H1 (cell line): ENCODE data around the gene CLIC3. TPM values are rescaled to one million over a fixed set of nuclear protein-coding genes. Genes with fewer than 3 reads are reported as not detected.

Experiments used
- CTCF ChIA-PET: fragments of 300-600 bp; sonication (Branson Sonifier 250); formaldehyde crosslinking; loops from one replicate; lab custom pipeline; 2021; ENCODE audit not compliant: partially characterized antibody; lab: Charles Lee
- POLR2A ChIA-PET: fragments of 300-600 bp; sonication (Branson Sonifier 250); formaldehyde crosslinking; loops from one replicate; lab custom pipeline; 2021; ENCODE audit warnings: inconsistent platforms; ENCODE audit not compliant: partially characterized antibody; lab: Charles Lee
- DNase-seq, 2 experiments: peaks; one replicate each; pipeline versions ENCODE4 v3.0.0 to v3.0.0-alpha.2; 2010 to 2022; ENCODE audit warnings: low spot score in 2 of 2, low read depth in 1 of 2, mixed read lengths in 1 of 2
- FAIRE-seq: peaks from 2 replicates; lab custom pipeline; 2011; peaks lifted over from hg19 to GRCh38; lab: Jason Lieb, UNC
- H2AFZ ChIP-seq: 2 replicates; pipeline ENCODE4 v1.8.1; 2012; ENCODE audit warnings: low read length, inconsistent platforms
- H2AK5ac ChIP-seq: 2 replicates; pipeline ENCODE4 v1.6.1; 2013; ENCODE audit warnings: low read depth, low read length
- H2BK120ac ChIP-seq: replicated peaks from 2 replicates; pipeline ENCODE3; 2013; ENCODE audit warnings: low read depth, low read length, inconsistent platforms
- H2BK12ac ChIP-seq: 2 replicates; pipeline ENCODE4 v1.6.1; 2013; ENCODE audit warnings: low read depth, low read length
- H2BK15ac ChIP-seq: 2 replicates; pipeline ENCODE4 v1.6.1; 2013; ENCODE audit warnings: low read length
- H2BK20ac ChIP-seq: 2 replicates; pipeline ENCODE4 v1.6.1; 2013; ENCODE audit warnings: low read length
- H2BK5ac ChIP-seq: 2 replicates; pipeline ENCODE4 v1.6.1; 2013; ENCODE audit warnings: low read depth, low read length
- H3K14ac ChIP-seq: 2 replicates; pipeline ENCODE4 v1.6.1; 2013; ENCODE audit warnings: inconsistent platforms; ENCODE audit not compliant: insufficient read length
- H3K18ac ChIP-seq: 2 replicates; pipeline ENCODE4 v1.6.1; 2013; ENCODE audit warnings: low read length; ENCODE audit errors: extremely low read depth
- H3K23ac ChIP-seq: 2 replicates; pipeline ENCODE4 v1.6.1; 2013; ENCODE audit warnings: inconsistent platforms; ENCODE audit not compliant: insufficient read length
- H3K23me2 ChIP-seq: 2 replicates; pipeline ENCODE4 v1.6.1; 2013; ENCODE audit warnings: low read depth, low read length
- H3K27ac ChIP-seq: 2 replicates; pipeline ENCODE4 v1.6.1; 2011; ENCODE audit warnings: low read depth, low read length, inconsistent platforms
- H3K27me3 ChIP-seq, 4 experiments: replicated peaks in 1 of 4; 1 replicate in 1 of 4; 2 replicates in 3 of 4; pipeline versions ENCODE4 v1.6.1 to v1.8.1; 2011 to 2013; ENCODE audit warnings: low read length in 3 of 4, mild to moderate bottlenecking in 3 of 4, inconsistent platforms in 2 of 4, mixed read lengths in 2 of 4, moderate library complexity in 1 of 4; ENCODE audit not compliant: control insufficient read depth in 3 of 4, insufficient read depth in 3 of 4; ENCODE audit errors: extremely low read depth in 1 of 4
- H3K36me3 ChIP-seq, 4 experiments: 2 replicates each; pipeline versions ENCODE4 v1.6.1 to v1.8.1; 2011 to 2013; ENCODE audit warnings: mild to moderate bottlenecking in 4 of 4, low read length in 3 of 4, moderate library complexity in 2 of 4, control low read depth in 1 of 4, inconsistent platforms in 1 of 4; ENCODE audit not compliant: insufficient read depth in 4 of 4, control insufficient read depth in 2 of 4
- H3K4ac ChIP-seq: replicated peaks from 2 replicates; pipeline ENCODE3; 2013; ENCODE audit warnings: low read length, low read depth, mixed read lengths, inconsistent platforms; ENCODE audit not compliant: insufficient read length
- H3K4me1 ChIP-seq, 4 experiments: replicated peaks in 1 of 4; 1 replicate in 1 of 4; 2 replicates in 3 of 4; pipeline versions ENCODE4 v1.6.1 to v1.8.1; 2011 to 2013; ENCODE audit warnings: low read length in 3 of 4, inconsistent platforms in 2 of 4, mixed read lengths in 1 of 4; ENCODE audit not compliant: insufficient read depth in 4 of 4, control insufficient read depth in 3 of 4
- H3K4me2 ChIP-seq, 2 experiments: 2 replicates each; pipeline versions ENCODE4 v1.6.1 to v1.8.1; 2011 to 2013; ENCODE audit warnings: low read depth in 2 of 2, low read length in 2 of 2, control low read depth in 1 of 2, inconsistent platforms in 1 of 2, mild to moderate bottlenecking in 1 of 2; ENCODE audit not compliant: insufficient read depth in 1 of 2
- H3K4me3 ChIP-seq, 4 experiments: fragments of 200-600, 300-600 bp in 1 of 4; sonication (generic), shearing (Covaris generic), sonication (Bioruptor Twin) in 1 of 4; 2 replicates each; pipeline versions ENCODE4 v1.5.1 to v1.8.1; 2011 to 2016; ENCODE audit warnings: low read length in 4 of 4, low read depth in 3 of 4, control low read depth in 2 of 4, inconsistent platforms in 2 of 4, mild to moderate bottlenecking in 2 of 4, mixed read lengths in 1 of 4, moderate library complexity in 1 of 4; ENCODE audit not compliant: insufficient read depth in 2 of 4; ENCODE audit errors: extremely low read depth in 1 of 4
- H3K56ac ChIP-seq: replicated peaks from 2 replicates; pipeline ENCODE3; 2013; ENCODE audit warnings: low read depth, mild to moderate bottlenecking, mixed read lengths, low read length, inconsistent platforms; ENCODE audit not compliant: insufficient read length
- H3K79me1 ChIP-seq: 2 replicates; pipeline ENCODE4 v1.6.1; 2013; ENCODE audit warnings: low read depth, low read length, control low read depth
- H3K79me2 ChIP-seq, 2 experiments: 2 replicates each; pipeline versions ENCODE4 v1.6.1 to v1.8.1; 2012 to 2013; ENCODE audit warnings: low read length in 2 of 2, mild to moderate bottlenecking in 2 of 2, inconsistent platforms in 1 of 2; ENCODE audit not compliant: insufficient read depth in 2 of 2, control insufficient read depth in 1 of 2
- H3K9ac ChIP-seq, 4 experiments: replicated peaks in 1 of 4; 1 replicate in 1 of 4; 2 replicates in 3 of 4; pipeline versions ENCODE4 v1.6.1 to v1.8.1; 2011 to 2013; ENCODE audit warnings: low read depth in 3 of 4, low read length in 3 of 4, control low read depth in 2 of 4, mild to moderate bottlenecking in 2 of 4, moderate library complexity in 2 of 4, inconsistent platforms in 1 of 4; ENCODE audit errors: extremely low read depth in 1 of 4
- H3K9me3 ChIP-seq, 2 experiments: 2 replicates each; pipeline versions ENCODE4 v1.6.1 to v1.8.1; 2012 to 2013; ENCODE audit warnings: mild to moderate bottlenecking in 2 of 2, moderate library complexity in 2 of 2, control low read depth in 1 of 2, inconsistent platforms in 1 of 2, low read depth in 1 of 2, low read length in 1 of 2, mixed read lengths in 1 of 2; ENCODE audit not compliant: insufficient read depth in 2 of 2
- H4K20me1 ChIP-seq, 2 experiments: replicated peaks in 1 of 2; 2 replicates each; pipeline versions ENCODE3 to v1.8.1; 2011 to 2013; ENCODE audit warnings: inconsistent platforms in 2 of 2, low read length in 2 of 2, mild to moderate bottlenecking in 1 of 2; ENCODE audit not compliant: insufficient read depth in 2 of 2, control insufficient read depth in 1 of 2
- H4K5ac ChIP-seq: 2 replicates; pipeline ENCODE4 v1.6.1; 2013; ENCODE audit warnings: low read length, low read depth, mixed read lengths, inconsistent platforms; ENCODE audit not compliant: insufficient read length
- H4K8ac ChIP-seq: 2 replicates; pipeline ENCODE4 v1.8.0; 2013; ENCODE audit warnings: mild to moderate bottlenecking, moderate library complexity, low read length, inconsistent platforms; ENCODE audit not compliant: insufficient read depth; ENCODE audit errors: extremely low read depth
- H4K91ac ChIP-seq: replicated peaks from 2 replicates; pipeline ENCODE3; 2013; ENCODE audit warnings: low read length, mixed read lengths, inconsistent platforms; ENCODE audit not compliant: insufficient read length
- RFX5 ChIP-seq: IDR thresholded peaks from 2 replicates; pipeline ENCODE4 v1.6.1; 2011; ENCODE audit warnings: low read depth, low read length, improper control_type of control experiment, borderline replicate concordance
- SIN3A ChIP-seq, 2 experiments: IDR thresholded peaks in 1 of 2; conservative IDR thresholded peaks in 1 of 2; 2 replicates each; pipeline ENCODE4 v1.6.1; 2011 to 2012; ENCODE audit warnings: low read length in 2 of 2, improper control_type of control experiment in 1 of 2, low read depth in 1 of 2, mild to moderate bottlenecking in 1 of 2
- WGBS, 2 experiments: shearing (Covaris generic) in 1 of 2; methylation state at CpG; one replicate each; pipeline versions ENCODE4 v1.1.6 to v1.1.7; 2013 to 2015; ENCODE audit warnings: low lambda C conversion rate in 2 of 2, mixed read lengths in 2 of 2, inconsistent platforms in 1 of 2, low coverage in 1 of 2, missing lambda C conversion rate in 1 of 2; ENCODE audit not compliant: insufficient replicate concordance in 2 of 2, insufficient coverage in 1 of 2, insufficient read length in 1 of 2; ENCODE audit errors: extremely low coverage in 1 of 2, missing lambda C conversion rate in 1 of 2; 5-methylcytosine and 5-hydroxymethylcytosine counted together
- polyA plus RNA-seq, 7 experiments: library from polyadenylated mRNA; depleted of rRNA in 3 of 7; stranded (reverse) in 5 of 7; unstranded in 2 of 7; fragments of >200 nt in 5 of 7; fragments of 200-250 nt in 2 of 7; gene quantifications; 1 replicate in 5 of 7; 2 replicates in 1 of 7; 4 replicates in 1 of 7; pipeline versions ENCODE4 v1.2.1 to v1.2.3, GENCODE V29; 2011 to 2013; ENCODE audit warnings: missing spikeins in 2 of 7, mixed read lengths in 2 of 7
- total RNA-seq: library from RNA; stranded (reverse); fragmentation: NEBNext Ultra II Directional; extraction: Animal tissue kit (Norgen Biotek cat#: 25700); gene quantifications from 2 replicates; pipeline ENCODE4 v1.2.1, GENCODE V29; 2021

Gene CLIC3
- total and polyA plus RNA-seq, 2 of the 8 experiments (the other 6 are each of a cell fraction or from before 2014, with no cell fraction given): 0.12 TPM; not detected in 1

- peaks cover 13 to 38% (median 35%) of the 10 kb centered on the region in 4 experiments for H3K27me3 ChIP-seq
- H3K23ac ChIP-seq: no peak overlapping the region
- WGBS, 2 experiments: 64% methylated on average over 9 of the region's 29 CpGs; no CpG with 5 or more reads in 1 of the 2 experiments
- POLR2A ChIA-PET: interaction anchor here (0.5 kb wide), 1 partner anchor 151 kb away, joined by 4 read pairs; no protein-coding TSS in a partner anchor
- H3K4me3 ChIP-seq: peak overlapping the region in 2 of 4 experiments; percentile 21 to 68; a peak in 3 of 8 replicates
- no peak overlapping the region for H2BK120ac ChIP-seq
- CTCF ChIA-PET: interaction anchor here (1.0 to 2.2 kb wide), 7 partner anchors 10 to 140 kb away, joined by 3 to 9 read pairs (median 4); partner anchors contain the start of gene SAPCD2
- no peak overlapping the region for H4K8ac ChIP-seq
- no peaks in the 10 kb centered on the region for H3K79me2 ChIP-seq
- H2AK5ac ChIP-seq: no peak overlapping the region
- H3K23me2 ChIP-seq: peaks cover 12% of the 10 kb centered on the region; the same call in 1 of the 2 replicates
- peak overlapping the region; percentile 69 to 87 for H3K4me2 ChIP-seq
- H3K18ac ChIP-seq: no peak overlapping the region
- peaks cover 0 to 1% of the 10 kb centered on the region in 2 experiments for H4K20me1 ChIP-seq
- no peak overlapping the region for H4K91ac ChIP-seq
- DNase-seq (peak in 1 of 2 experiments; percentile 66), FAIRE-seq (no peak)
- no peak overlapping the region for H2AFZ ChIP-seq
- H3K27ac ChIP-seq: no peak overlapping the region
- no peak overlapping the region for H3K14ac ChIP-seq
- H3K9me3 ChIP-seq: no peaks in the 10 kb centered on the region
- no peaks in the 10 kb centered on the region for H3K79me1 ChIP-seq
- 0 out of 4 replicates have a peak, but pooled peaks of 1 of the 2 experiments have one; percentile 24 for TF ChIP-seq SIN3A (conservative IDR thresholded peaks at IDR 0.05 in 1 of 2, IDR thresholded peaks at IDR 0.05 in 1 of 2; ENCODE audit: low read depth in 1 of 2, low read length in 2 of 2)
- no peak for TF ChIP-seq RFX5
- H4K5ac ChIP-seq: no peak overlapping the region
- H3K56ac ChIP-seq: no peak overlapping the region
- H3K36me3 ChIP-seq: no peaks in the 10 kb centered on the region
- no peak overlapping the region for H3K9ac ChIP-seq
- H2BK20ac ChIP-seq: no peak overlapping the region
- no peak overlapping the region for H3K4ac ChIP-seq
- no peak overlapping the region for H2BK15ac ChIP-seq
- H2BK12ac ChIP-seq: no peak overlapping the region
- H3K4me1 ChIP-seq: peaks cover 0 to 4% (median 2%) of the 10 kb centered on the region in 4 experiments; a peak in 2 of 7 replicates
- H2BK5ac ChIP-seq: no peak overlapping the region
Observed at GRCh38 chr9:136984464-136985026, 11.8 kb downstream of the CLIC3 start.
